Fibroblast of lung (primary cell): ENCODE results near the gene PLXNB1. TPM values are rescaled to one million over a fixed set of nuclear protein-coding genes. Genes with fewer than 3 reads are reported as not detected.

ENCODE experiments used
- DNase-seq, 2 donors: peaks; one replicate each; pipeline versions ENCODE4 v3.0.0 to v3.0.0-alpha.2; 2010; ENCODE audit warnings: low read depth in 2 of 2
- H2AFZ ChIP-seq: 2 replicates; pipeline ENCODE4 v1.5.1; 2012; ENCODE audit warnings: low read length, control low read depth, inconsistent platforms
- H3K27ac ChIP-seq: 2 replicates; pipeline ENCODE4 v1.5.1; 2011; ENCODE audit warnings: low read length, control low read depth; ENCODE audit not compliant: insufficient read depth
- H3K27me3 ChIP-seq: 2 replicates; pipeline ENCODE4 v1.5.1; 2011; ENCODE audit warnings: mild to moderate bottlenecking, low read length; ENCODE audit not compliant: control insufficient read depth, insufficient read depth
- H3K36me3 ChIP-seq: 2 replicates; pipeline ENCODE4 v1.5.1; 2011; ENCODE audit warnings: low read length; ENCODE audit not compliant: control insufficient read depth, insufficient read depth
- H3K4me1 ChIP-seq: 2 replicates; pipeline ENCODE4 v1.5.1; 2011; ENCODE audit warnings: low read length; ENCODE audit not compliant: control insufficient read depth, insufficient read depth; ENCODE audit errors: extremely low read depth
- H3K4me2 ChIP-seq: 2 replicates; pipeline ENCODE4 v1.5.1; 2011; ENCODE audit warnings: low read length, control low read depth; ENCODE audit not compliant: insufficient read depth; ENCODE audit errors: extremely low read depth
- H3K4me3 ChIP-seq, 4 experiments: fragments of 200-600 bp in 1 of 4; sonication (generic) in 1 of 4; replicated peaks in 1 of 4; 2 replicates each; pipeline ENCODE4 v1.5.1; 2011 to 2016; ENCODE audit warnings: low read length in 4 of 4, low read depth in 3 of 4, mild to moderate bottlenecking in 3 of 4, control low read depth in 2 of 4, inconsistent platforms in 1 of 4, mixed read lengths in 1 of 4; ENCODE audit not compliant: insufficient read depth in 1 of 4; ENCODE audit errors: control extremely low read depth in 1 of 4
- H3K79me2 ChIP-seq: 2 replicates; pipeline ENCODE4 v1.5.1; 2012; ENCODE audit warnings: mild to moderate bottlenecking, low read length, inconsistent platforms; ENCODE audit not compliant: control insufficient read depth, insufficient read depth
- H3K9ac ChIP-seq: 2 replicates; pipeline ENCODE4 v1.5.1; 2011; ENCODE audit warnings: mild to moderate bottlenecking, low read length, control low read depth; ENCODE audit not compliant: insufficient read depth
- H3K9me3 ChIP-seq: 2 replicates; pipeline ENCODE4 v1.5.1; 2012; ENCODE audit warnings: low read depth, low read length; ENCODE audit not compliant: control insufficient read depth, insufficient read depth
- H4K20me1 ChIP-seq: 2 replicates; pipeline ENCODE4 v1.5.1; 2011; ENCODE audit warnings: low read length; ENCODE audit not compliant: control insufficient read depth, insufficient read depth; ENCODE audit errors: extremely low read depth
- CTCF ChIP-seq, 2 donors: IDR thresholded peaks in 1 of 2; conservative IDR thresholded peaks in 1 of 2; 1 replicate in 1 of 2; 2 replicates in 1 of 2; pipeline ENCODE4 v1.5.1; 2011 to 2012; ENCODE audit warnings: low read length in 2 of 2, control low read depth in 1 of 2, inconsistent platforms in 1 of 2, low read depth in 1 of 2, mild to moderate bottlenecking in 1 of 2
- EZH2 ChIP-seq: IDR thresholded peaks from 2 replicates; pipeline ENCODE4 v1.5.1; 2012; ENCODE audit warnings: low read length, control low read depth, mild to moderate bottlenecking; ENCODE audit errors: missing control alignments
- polyA plus RNA-seq, 2 donors: library from polyadenylated mRNA; depleted of rRNA in 1 of 2; stranded (reverse) in 1 of 2; unstranded in 1 of 2; fragments of >200 nt; gene quantifications; 2 replicates each; pipeline ENCODE4 v1.2.1, GENCODE V29; 2011 to 2012; ENCODE audit warnings: missing spikeins in 1 of 2
- total RNA-seq: library from RNA; depleted of rRNA; stranded (reverse); fragments of >200 nt; gene quantifications from 2 replicates; pipeline ENCODE4 v1.2.1, GENCODE V29; 2014

PLXNB1 gene
- total and polyA plus RNA-seq, 2 donors (not counting 1 experiment from before 2014, with no cell fraction given): 12.8 to 44.6 TPM

- H3K36me3 ChIP-seq: no peaks in the 10 kb centered on the region
- no peak overlapping the region for H3K4me2 ChIP-seq
- no peak overlapping the region for H3K9ac ChIP-seq
- H3K9me3 ChIP-seq: no peaks in the 10 kb centered on the region
- no peak for DNase-seq
- H3K4me3 ChIP-seq: no peak overlapping the region
- H3K27ac ChIP-seq: no peak overlapping the region
- H2AFZ ChIP-seq: no peak overlapping the region
- no peaks in the 10 kb centered on the region for H3K4me1 ChIP-seq
- peaks cover 8% of the 10 kb centered on the region for H3K27me3 ChIP-seq
- H4K20me1 ChIP-seq: no peaks in the 10 kb centered on the region
- TF ChIP-seq EZH2: no peak
- TF ChIP-seq CTCF (conservative IDR thresholded peaks at IDR 0.05 in 1 of 2, IDR thresholded peaks at IDR 0.05 in 1 of 2; ENCODE audit: low read depth in 1 of 2, low read length in 2 of 2): no peak
- no peaks in the 10 kb centered on the region for H3K79me2 ChIP-seq
These were observed 57.5 kb downstream of the PLXNB1 start for GRCh38 chr3:48372377-48372770.

- no peaks in the 10 kb centered on the region for H4K20me1 ChIP-seq
These were observed 58.1 kb downstream of the PLXNB1 start, which contains the start of gene FBXW12 for GRCh38 chr3:48371651-48372376. Gene FBXW12, plus strand, starts transcription at chr3:48372219. Its CDS starts 549 bp downstream, at chr3:48372768.

GRCh38 chr3:48370333-48370713, 59.6 kb downstream of the PLXNB1 start:
- peaks cover 3% of the 10 kb centered on the region for H3K27me3 ChIP-seq
- no peak overlapping the region for H2AFZ ChIP-seq
- no peak overlapping the region for H3K9ac ChIP-seq
- no peaks in the 10 kb centered on the region for H4K20me1 ChIP-seq
- no peak overlapping the region for H3K27ac ChIP-seq
- no peak for DNase-seq
- no peak for TF ChIP-seq EZH2
- no peak for TF ChIP-seq CTCF (conservative IDR thresholded peaks at IDR 0.05 in 1 of 2, IDR thresholded peaks at IDR 0.05 in 1 of 2; ENCODE audit: low read depth in 1 of 2, low read length in 2 of 2)
- H3K4me2 ChIP-seq: no peak overlapping the region
- no peaks in the 10 kb centered on the region for H3K4me1 ChIP-seq
- H3K79me2 ChIP-seq: no peaks in the 10 kb centered on the region
- no peak overlapping the region for H3K4me3 ChIP-seq
- no peaks in the 10 kb centered on the region for H3K36me3 ChIP-seq
- no peaks in the 10 kb centered on the region for H3K9me3 ChIP-seq

More at GRCh38 chr3:48371651-48372376, 58.1 kb downstream of the PLXNB1 start, which contains the start of gene FBXW12:
- Histone ChIP-seq H3K9ac (no peak within 1 kb of the TSS), H2AFZ (no peak within 1 kb of the TSS), H3K27ac (no peak within 1 kb of the TSS), H3K36me3 (no peaks in the 10 kb centered on the region), H3K4me3 (no peak within 1 kb of the TSS), H3K4me1 (no peaks in the 10 kb centered on the region), H3K4me2 (no peak within 1 kb of the TSS), H3K79me2 (no peaks in the 10 kb centered on the region), H3K9me3 (no peaks in the 10 kb centered on the region), H3K27me3 (peaks cover 3% of the 10 kb centered on the region)
- no peak for DNase-seq
- TF ChIP-seq CTCF (conservative IDR thresholded peaks at IDR 0.05 in 1 of 2, IDR thresholded peaks at IDR 0.05 in 1 of 2; ENCODE audit: low read depth in 1 of 2, low read length in 2 of 2) (no peak), EZH2 (no peak)
